Posterior vena cava (tissue), 2 donors: ENCODE data around the gene CARD8. TPM values are rescaled to one million over a fixed set of nuclear protein-coding genes. Genes with fewer than 3 reads are reported as not detected.
"Not testable (repeated sequence)": the region's sequence is repeated elsewhere in the genome, so short reads cannot be mapped to it uniquely, and the experiment has no call there.

Experiments
- DNase-seq: peaks from one replicate; pipeline ENCODE4 v3.0.0-alpha.2; 2020; ENCODE audit warnings: low spot score
- intact Hi-C, 2 donors: fragments of 100-400 bp; cut with DNase I; formaldehyde crosslinking; loops; one replicate each; pipeline versions ENCODE4 v1.14.1 to v1.14.2; 2022 to 2023
- total RNA-seq, 2 donors: library from RNA; stranded (reverse); fragmentation: NEBNext Ultra II Directional; extraction: Animal tissue kit (Norgen Biotek cat#: 25700); gene quantifications; one replicate each; pipeline ENCODE4 v1.2.1, GENCODE V29; 2021
- donor health status: DM: yes; HTN: yes; CAD: no.
- donor health status: DM: yes; HTN: yes; CAD: no.

CARD8 gene
- total RNA-seq, 2 donors from 2014 or later, result 44.0 to 54.2 TPM

DNA sequence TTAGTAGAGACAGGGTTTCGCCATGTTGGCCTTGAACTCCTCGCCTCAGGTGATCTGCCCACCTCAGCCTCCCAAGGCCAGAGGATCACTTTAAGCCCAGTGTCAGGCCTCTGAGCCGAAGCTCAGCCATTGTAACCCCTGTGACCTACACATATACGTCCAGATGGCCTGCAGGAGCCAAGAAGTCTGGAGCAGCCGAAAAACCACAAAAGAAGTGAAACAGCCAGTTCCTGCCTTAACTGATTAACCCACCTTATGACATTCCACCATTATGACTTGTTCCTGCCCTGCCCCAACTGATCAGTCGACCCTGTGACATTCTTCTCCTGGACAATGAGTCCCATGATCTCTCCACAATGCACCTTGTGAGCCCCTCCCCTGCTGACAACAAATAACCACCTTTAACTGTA, 13.9 kb upstream of the CARD8 start:
- intact Hi-C loops, DNase-seq: not testable (repeated sequence)

- DNase-seq, intact Hi-C loops: not testable (repeated sequence)
Measured at GRCh38 chr19:48265326-48265725, 9.6 kb upstream of the CARD8 start.

DNA sequence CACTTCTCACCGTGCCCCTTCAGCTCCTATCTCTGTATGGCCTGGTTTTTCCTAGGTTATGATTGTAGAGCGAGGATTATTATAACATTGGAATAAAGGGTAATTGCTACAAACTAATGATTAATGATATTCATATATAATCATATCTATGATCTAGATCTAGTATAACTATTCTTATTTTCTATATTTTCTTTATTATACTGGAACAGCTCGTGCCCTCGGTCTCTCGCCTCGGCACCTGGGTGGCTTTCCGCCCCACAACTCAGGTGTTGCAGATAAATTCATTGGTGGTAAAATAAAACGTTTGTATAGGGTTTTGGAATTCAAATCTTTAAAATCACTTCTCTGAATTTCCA, 4.6 kb upstream of the CARD8 start:
- DNase-seq, intact Hi-C loops: not testable (repeated sequence)

GRCh38 chr19:48258992-48259391, 3.3 kb upstream of the CARD8 start:
- intact Hi-C loops, DNase-seq: not testable (repeated sequence)

GRCh38 chr19:48258350-48258749, 2.6 kb upstream of the CARD8 start:
- intact Hi-C loops, result no loop called here
- DNase-seq, result no peak

- intact Hi-C loops, result no loop called here
- no peak for DNase-seq
Measured at GRCh38 chr19:48254529-48254970, 1.2 kb downstream of the CARD8 start.

DNA sequence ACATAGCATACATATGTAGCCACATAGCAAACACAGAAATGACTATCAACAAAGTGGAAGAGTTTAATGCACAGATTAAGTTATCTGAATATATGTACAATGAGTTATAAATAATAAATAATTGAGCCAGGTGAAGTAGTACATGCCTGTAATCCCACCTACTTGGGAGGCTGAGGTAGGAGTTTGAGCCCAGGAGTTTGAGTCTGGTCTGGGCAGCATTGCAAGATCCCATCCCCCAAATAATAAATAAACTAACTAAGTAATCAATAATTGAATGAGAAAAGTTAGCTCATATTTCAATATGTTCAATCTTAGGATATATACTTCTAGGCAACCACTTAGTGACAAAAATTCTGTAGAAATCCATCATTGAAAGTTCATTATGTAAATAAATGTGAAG, 1.7 kb downstream of the CARD8 start:
- no peak for DNase-seq
- intact Hi-C loops, result no loop called here

GRCh38 chr19:48252609-48253008, 3.1 kb downstream of the CARD8 start:
- no peak for DNase-seq
- intact Hi-C loops, result no loop called here

DNA sequence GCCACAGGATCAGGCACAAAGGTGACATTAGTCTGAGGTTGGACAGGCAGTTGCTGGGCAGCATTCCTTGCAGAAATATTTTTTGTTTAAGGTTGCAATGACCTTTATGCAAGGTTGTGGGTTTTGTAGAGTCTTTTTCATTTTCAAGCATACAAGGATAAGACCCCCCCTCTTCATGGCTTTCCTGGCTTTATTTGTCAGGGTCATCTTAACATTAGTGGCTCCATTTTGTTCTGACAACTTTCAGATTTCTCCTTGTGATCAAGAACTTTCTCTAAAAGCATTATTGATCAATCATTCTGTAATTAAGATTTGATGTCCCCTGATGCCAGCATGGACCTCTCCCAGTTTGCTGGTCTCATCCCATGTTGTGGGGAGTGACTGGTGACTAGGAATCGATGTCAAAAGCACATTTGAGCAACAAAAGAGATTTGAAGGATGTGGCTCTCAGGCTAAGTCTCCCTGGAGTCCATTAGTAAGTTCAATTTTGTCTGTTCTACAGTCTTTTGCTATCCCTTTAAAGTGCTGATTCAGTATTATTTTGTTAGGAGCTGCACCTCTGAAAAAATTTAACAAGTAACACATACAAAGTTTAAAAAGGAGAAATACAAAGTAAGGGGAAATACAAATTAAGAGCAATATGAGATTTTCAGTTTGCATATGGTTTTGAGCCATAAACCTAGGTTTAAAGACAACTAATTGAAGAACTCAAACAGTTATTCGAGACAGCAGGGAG, 5.3 kb downstream of the CARD8 start:
- intact Hi-C loops, result no loop called here
- DNase-seq, result no peak

DNA sequence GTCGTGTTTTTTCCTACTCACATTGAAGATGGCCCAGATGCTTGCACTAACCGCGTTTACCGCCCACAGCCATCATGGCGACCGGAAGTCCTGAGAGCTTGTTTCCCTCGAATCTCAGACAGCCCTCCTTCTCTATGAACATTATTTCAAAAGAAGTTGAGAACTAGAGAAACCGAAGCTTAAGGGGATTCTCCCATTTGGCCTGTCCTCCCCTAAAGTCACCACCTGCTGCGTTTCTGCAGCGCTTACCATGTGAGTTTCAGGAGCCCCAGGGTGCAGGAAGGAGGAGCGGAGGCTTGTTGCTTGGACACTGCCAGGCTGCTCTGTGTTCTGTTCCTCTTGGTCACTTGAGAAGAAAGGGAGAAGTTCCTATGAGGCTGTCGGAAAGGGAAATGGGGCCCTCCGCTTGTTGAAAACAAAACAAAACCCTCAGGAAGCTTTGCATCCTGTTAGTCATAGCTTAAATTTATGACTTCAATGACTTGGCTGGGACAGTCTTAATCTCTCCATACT, 6.2 kb downstream of the CARD8 start:
- intact Hi-C loops, result no loop called here

DNA sequence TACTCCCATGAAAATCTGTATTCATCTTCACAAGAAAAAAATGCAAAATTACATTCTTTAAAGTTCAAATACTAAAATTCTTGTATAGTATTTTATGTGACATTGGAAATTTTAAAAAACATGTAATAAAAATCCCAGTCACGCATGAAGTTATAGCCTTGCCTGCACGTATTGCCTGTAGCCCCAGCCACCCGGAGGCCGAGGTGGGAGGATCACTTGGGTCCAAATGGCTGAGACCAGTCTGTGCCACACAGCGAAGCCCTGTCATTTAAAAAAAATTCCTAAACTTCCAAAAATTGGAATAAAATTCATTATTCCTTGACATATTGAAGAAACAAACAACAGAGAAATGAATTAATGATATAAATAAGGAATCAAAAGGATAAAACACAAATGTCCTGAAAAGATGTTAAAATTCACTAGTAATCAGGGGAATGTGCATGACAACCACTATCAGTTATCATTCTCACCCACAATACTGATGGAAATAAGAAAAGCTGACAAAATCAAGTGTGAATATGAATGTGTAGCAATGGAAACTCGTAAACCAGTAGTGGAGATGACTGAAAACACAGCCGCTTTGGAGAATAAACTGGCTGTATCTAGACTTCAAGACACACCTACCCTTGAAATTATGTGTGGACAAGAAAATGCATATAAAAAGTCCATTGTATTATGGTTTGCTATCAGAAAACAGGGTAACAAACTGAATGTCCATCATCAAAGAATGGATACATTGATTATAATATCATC, 7.5 kb downstream of the CARD8 start:
- DNase-seq, result no peak
- intact Hi-C loops, result no loop called here

More for the DNA sequence above, 6.2 kb downstream of the CARD8 start:
- DNase-seq, result peak; percentile 83

- DNase-seq, result no peak
- intact Hi-C loops, result no loop called here
Measured at GRCh38 chr19:48247212-48247611, 8.5 kb downstream of the CARD8 start.

DNA sequence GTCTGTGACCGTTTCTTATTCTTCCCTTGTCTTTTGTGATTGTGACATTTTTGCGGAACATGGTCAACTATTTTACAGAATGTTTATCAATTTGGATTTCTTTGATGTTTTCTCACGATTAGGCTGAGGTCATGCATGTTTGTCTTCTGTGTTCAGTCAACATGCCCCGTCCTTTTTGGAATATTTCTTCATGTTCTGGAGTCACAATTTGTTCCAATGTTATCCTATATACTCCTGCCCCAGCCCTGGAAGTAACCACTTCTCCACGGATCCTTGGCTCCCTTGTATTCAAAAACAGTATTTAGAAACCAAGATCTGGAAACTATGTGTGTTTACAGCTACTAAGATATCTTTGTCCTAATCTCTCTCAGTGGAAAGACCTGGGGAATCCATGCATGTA, 9.6 kb downstream of the CARD8 start:
- intact Hi-C loops, result no loop called here
- no peak for DNase-seq

DNA sequence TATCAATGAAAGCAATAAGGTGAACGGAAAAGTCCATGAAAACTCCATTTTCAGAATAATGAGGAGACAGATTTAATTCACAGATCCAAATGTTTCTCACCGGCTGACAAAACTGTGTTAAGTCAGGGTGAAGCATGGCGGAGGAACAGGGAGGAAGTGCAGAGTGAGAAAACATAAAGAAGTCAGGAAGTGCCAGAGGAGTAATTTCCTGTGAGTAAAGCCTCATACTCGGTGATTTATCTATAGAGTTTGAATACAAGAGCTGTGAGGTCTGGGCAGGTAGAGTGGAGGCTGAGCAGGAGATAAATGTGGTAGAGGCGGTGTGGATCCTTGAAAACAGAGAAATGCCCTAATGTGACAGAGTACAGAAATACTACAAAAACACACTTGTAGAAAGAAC, 11.4 kb downstream of the CARD8 start:
- DNase-seq, result no peak

DNA sequence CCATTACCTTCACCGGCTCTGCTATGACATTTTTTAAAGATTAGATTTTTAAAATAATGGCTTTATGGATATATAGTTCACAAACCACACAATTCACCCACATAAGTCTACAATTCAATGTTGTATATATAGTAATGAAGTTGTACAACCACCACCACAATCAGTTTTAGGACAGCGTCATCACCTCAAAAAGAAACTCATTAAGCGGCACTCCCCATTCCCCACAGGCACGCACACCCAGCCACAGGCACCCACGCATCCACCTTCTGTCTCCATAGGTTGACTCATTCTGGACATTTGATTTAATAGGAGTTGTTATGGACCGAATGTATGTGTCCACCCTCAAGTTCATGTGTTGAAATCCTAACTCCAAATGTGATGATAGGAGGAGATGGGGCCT, 13.9 kb downstream of the CARD8 start:
- intact Hi-C loops, DNase-seq: not testable (repeated sequence)

More for the DNA sequence above, 11.4 kb downstream of the CARD8 start:
- intact Hi-C loops, result no loop called here

DNA sequence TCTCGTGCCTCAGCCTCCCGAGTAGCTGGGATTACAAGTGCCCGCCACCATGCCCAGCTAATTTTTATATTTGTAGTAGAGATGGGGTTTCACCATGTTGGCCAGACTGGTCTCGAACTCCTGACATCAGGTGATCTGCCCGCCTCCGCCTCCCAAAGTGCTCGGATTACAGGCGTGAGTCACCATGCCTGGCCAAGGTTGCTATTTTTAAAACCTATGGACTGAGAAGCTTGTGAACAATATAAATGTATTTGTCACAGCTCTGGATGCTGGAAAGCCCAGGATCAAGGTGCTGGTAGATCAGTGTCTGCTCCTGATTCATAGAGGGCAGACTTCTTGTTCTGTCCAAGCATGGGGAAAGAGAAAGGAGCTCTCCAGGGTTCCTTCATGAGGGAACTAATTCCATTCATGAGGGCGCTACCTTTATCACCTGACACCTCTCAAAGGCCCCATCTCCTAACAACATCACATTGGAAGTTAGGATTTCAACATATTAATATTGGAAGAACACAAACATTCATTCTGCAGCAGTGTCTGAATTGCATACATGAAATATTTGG, 16.1 kb downstream of the CARD8 start:
- DNase-seq, result no peak
- intact Hi-C loops, result no loop called here

GRCh38 chr19:48239120-48239519, 16.6 kb downstream of the CARD8 start:
- intact Hi-C loops, result no loop called here
- no peak for DNase-seq

DNA sequence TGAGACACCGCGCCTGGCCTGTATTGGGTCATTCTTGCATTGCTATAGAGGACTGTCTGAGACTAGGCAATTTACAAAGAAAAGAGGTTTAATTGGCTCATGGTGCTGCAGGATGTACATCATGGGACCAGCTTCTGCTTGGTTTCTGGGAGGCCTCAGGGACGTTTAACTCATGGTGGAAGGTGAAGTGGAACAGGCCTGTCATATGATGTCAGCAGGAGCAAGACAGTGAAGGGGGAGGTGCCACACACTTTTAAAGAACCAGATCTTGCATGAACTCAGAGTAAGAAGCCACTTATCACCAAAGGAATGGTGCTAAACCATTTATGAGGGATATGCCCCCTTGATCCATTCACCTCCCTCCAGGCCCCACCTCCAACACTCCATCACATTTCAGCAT, 18.7 kb downstream of the CARD8 start:
- intact Hi-C loops, result no loop called here
- DNase-seq, result no peak

- DNase-seq, result no peak
- intact Hi-C loops, result no loop called here
Measured at GRCh38 chr19:48230555-48231129, 25.1 kb downstream of the CARD8 start.

- no peak for DNase-seq
- intact Hi-C loops, result no loop called here
Measured at GRCh38 chr19:48221628-48222027, 34.1 kb downstream of the CARD8 start.
